Stimulated activated CD4-positive, alpha-beta T cell treated with anti-CD3 and anti-CD28 coated beads, Interleukin-12 subunit alpha, Interleukin-12 subunit beta, amount 100 ng/mL, for 48 hours (primary cell): Measurements from ENCODE around the gene NME7.
"Not testable (repeated sequence)": the region's sequence is repeated elsewhere in the genome, so short reads cannot be mapped to it uniquely, and the experiment has no call there.

Source experiments
- DNase-seq, 3 donors: peaks; one replicate each; pipeline ENCODE4 v3.0.0-alpha.2; 2020; ENCODE audit warnings: low read depth in 2 of 3, low spot score in 1 of 3

NME7 gene

DNA sequence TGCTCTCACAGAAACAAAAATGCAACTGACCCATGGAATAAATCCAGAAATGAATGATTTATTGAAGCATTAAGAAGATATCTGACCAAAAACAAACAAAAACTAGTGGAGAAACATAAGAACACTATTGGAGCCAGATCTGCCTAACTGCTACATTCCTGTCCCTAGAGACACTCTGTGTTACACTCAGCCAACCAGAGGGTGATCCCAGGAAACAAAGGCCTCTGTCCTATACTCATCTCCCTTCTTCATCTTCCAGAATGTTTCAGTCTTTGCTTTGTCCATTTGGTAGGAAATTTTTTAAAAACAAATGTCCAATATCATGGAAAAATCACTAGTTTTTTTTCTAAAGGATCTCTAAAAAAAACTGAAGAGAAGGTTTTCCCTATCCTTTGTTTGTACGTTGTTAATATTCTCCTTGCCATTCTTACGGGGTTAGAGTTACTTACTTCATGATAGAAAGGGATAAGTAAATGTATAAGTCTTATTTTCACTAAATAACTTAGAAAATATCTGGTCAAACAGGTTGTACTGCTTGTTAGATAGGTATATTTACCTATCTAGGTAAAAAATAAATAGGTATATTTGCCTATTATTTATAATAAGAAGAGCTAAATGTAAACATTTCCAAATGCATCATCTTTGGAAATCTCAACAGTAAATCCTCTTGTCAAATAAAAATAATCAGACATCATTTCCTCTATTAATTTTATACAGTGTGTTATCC lies 59.1 kb downstream of the NME7 start:
- no peak for DNase-seq

- no peak for DNase-seq
These were observed 60.4 kb downstream of the NME7 start for GRCh38 chr1:169307176-169307575.

DNA sequence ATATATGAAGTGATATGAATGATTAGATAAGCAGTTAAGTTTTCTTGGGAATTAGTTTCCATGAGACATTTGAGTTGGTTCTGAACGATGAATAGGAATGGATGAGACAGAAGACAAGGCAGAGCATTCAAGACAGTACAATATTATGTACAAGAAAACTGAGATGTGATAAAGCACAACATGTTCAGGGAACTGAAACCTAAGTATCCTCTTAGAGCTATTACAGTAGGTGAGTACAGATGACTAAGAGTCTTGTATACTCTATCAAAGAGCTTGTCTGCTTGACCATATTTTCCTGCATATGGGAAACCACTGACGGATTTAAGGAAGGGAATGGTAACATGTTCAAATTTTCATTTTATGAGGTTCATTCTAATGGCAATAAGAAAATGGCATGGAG lies 61.6 kb downstream of the NME7 start:
- DNase-seq: no peak

DNA sequence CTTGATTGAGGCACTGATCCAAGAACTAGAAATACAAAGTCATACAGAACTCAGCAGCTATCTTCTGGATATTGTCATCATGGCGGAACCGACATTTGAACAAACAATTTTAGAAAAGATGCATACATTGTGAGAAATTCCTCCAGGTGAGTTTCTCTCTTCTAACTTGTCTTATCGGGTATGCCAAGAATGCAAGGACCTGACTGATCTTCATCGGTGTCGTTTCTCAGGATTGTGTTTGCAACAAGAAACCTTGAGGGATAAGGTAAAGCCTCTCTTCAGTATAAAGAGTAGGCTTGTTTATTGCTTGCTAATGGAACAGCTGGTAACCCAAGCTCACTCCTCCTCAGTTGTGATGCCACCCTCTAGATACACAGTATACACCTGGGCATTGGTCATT lies 62.2 kb downstream of the NME7 start:
- DNase-seq: no peak

DNA sequence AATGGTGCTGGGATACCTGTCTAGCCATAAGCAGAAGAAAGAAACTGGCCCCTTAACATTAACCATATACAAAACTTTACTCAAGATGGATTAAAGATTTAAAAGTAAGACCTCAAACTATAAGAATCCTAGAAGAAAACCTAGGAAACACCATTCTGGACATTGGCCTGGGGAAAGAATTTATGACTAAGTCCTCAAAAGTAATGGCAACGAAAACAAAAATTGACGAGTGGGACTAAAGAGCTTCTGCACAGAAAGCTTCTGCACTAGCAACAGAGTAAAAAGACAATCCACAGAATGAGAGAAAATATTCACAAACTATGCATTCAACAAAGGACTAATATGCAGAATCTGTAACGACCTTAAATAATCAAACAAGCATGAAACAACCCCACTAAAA lies 66.7 kb downstream of the NME7 start:
- no peak for DNase-seq

DNA sequence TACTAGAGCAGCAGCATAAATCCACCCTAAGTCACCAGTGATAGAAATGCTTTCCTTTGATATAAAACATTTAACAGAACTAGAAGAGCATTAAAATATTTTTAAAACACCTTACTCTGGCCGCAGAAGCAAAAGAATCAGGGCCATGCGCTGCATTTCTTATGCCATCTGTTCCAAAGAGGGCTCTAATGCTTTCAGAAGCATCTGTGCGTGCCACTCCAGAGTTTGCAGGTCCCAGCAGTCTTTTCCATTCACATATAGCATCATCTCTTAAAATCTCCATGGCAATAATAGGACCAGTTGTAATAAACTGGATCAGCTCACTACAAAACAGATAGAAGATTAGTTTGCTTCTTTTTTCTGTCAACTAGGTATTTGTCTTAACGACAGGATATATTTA lies 69.2 kb downstream of the NME7 start:
- no peak for DNase-seq

DNA sequence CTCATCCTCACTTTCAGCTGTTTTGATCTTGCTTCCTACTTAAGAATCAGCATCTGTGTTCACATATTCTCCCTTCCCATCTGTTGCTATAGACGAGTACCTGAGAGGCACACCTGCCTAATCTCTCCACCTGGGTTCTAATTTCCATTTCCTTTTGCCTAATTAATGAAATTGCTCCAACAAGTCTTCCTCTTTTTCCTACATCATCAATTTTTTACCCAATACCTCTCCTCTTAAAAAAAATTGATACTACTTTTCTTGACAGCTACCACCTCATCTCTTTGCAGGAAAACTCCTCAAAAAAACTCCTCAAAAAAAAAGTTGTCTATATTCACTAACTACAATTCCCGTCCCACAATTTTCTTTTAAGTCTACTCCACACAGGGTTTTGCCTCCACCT lies 71.8 kb downstream of the NME7 start:
- no peak for DNase-seq

- DNase-seq: no peak
These were observed 72.2 kb downstream of the NME7 start for GRCh38 chr1:169295425-169295824.

DNA sequence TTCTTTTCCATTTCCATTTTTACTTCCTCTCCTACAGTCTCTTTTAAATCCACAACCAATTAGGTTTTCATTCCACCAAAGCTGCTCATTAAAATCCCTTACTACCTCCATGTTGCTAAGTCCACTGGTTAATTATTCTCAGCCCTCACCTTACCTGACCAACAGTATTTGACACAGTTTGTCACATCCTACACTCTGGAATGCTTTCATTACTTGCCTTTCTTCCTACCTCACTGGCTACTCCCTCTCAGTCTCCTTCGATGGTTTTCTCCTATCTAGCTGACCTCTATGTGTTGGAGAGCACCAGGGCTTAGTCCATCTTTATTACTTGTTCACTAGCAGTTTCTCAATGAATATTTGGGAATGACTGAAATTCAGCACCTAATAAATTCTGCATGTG lies 78.6 kb downstream of the NME7 start:
- DNase-seq: no peak

GRCh38 chr1:169288011-169288414 lies 79.6 kb downstream of the NME7 start:
- no peak for DNase-seq

DNA sequence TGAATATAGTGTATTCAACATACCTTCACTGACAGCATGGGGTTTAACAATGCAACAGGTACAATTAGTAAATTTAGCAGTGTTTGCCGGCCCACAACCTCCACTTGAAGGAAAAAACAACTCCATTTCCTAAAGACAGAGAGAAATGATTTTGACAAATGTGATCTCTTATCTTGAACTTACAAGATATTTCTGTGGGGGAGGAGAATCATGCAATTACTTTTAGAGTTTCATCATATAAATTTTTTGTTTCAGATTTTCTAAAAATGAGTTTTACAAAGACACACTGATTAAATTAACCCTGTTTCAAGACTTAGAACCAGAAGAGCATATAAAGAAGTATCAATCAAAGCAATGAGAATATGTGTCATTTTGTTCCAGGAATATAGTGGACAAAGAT lies 80.3 kb downstream of the NME7 start:
- no peak for DNase-seq

DNA sequence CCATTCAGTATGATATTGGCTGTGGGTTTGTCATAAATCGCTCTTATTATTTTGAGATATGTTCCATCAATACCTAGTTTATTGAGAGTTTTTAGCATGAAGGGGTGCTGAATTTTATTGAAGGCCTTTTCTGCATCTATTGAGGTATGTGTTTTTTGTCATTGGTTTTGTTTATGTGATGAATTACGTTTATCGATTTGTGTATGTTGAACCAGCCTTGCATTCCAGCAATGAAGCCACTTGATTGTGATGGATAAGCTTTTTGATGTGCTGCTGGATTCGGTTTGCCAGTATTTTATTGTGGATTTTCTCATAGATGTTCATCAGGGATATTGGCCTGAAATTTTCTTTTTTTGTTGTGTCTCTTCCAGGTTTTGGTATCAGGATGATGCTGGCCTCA lies 86.0 kb downstream of the NME7 start:
- not testable (repeated sequence) for DNase-seq

DNA sequence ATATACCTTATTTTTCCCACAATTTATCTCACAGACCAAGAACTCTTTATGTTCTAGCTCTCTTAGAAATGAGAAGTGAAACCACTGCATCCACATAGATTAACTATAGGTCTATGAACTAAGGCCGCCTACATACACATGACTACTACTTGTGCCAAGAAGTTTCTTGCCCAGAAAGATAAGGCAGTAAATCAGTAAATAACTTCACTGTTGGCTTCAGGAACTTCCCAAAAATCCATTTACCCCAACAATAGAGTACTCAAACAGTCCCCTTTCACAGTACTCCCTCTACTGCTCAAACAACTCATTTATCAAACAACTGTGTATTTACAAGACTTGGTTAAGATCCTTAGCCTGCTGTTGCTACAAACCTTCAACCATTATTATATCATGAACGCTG lies 96.5 kb downstream of the NME7 start:
- DNase-seq: no peak

GRCh38 chr1:169266133-169266532 lies 101.5 kb downstream of the NME7 start:
- no peak for DNase-seq

DNA sequence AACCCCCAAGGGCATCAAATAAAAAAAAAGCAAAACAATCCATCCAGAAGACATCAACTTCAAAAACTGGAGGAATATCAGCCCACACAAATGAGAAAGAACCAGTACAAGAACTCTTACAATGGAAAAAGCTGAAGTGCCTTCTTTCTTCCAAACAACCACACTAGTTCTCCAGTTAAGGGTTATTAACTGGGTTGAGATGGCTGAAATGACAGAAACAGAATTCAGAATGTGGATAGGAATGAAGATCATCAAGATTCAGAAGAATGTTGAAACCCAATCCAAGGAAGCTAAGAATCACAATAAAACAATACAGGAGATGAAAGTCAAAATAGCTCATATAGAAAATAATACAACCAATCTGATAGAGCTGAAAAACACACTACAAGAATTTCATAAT lies 104.5 kb downstream of the NME7 start:
- no peak for DNase-seq

DNA sequence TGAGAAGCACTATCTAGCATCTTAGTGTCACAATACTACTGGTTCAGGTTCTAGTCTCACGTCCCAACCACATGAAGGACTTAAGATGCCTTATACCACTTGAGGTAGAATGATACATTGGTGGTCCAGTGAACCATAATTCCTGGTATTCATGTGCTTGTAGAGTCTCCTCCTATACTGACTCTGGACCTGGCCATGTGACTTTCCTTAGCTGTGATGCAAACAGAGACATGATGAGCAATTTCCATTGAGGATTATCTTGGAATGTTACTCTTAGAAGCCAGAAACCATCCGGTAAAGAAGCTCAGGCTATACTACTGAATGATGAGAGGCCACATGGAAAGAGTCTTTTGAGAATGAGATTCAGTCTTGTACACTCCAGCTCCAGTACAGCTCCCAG lies 105.7 kb downstream of the NME7 start:
- no peak for DNase-seq

- DNase-seq: no peak
These were observed 107.0 kb downstream of the NME7 start for GRCh38 chr1:169260478-169261151.

GRCh38 chr1:169259816-169260215 lies 107.8 kb downstream of the NME7 start:
- no peak for DNase-seq

GRCh38 chr1:169250795-169251194 lies 116.8 kb downstream of the NME7 start:
- DNase-seq: no peak

GRCh38 chr1:169250022-169250421 lies 117.6 kb downstream of the NME7 start:
- DNase-seq: no peak

- DNase-seq: no peak
These were observed 118.0 kb downstream of the NME7 start for GRCh38 chr1:169249611-169250010.

DNA sequence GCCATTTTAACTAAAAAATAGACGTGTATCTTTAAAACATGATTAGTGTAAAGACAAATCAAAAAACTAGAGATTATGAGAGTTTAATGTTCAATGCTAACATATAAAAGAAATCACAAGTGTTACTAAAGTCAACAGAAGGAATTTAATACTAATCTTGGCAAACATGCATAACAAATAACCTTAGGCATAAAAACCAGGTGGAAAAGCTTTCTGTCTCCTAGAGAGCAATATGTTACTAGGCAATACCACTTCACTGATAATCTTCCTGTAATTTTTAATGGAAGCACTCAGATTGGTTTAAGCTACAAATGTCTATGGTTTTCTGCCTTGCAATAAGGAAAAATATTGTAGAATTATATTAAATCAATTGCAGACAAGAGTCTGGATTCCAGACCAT lies 121.9 kb downstream of the NME7 start:
- DNase-seq: no peak
